Gastroesophageal sphincter (tissue), 4 donors: ENCODE results near the gene RABL6. TPM values are rescaled to one million over a fixed set of nuclear protein-coding genes. Genes with fewer than 3 reads are reported as not detected.
"Not testable (repeated sequence)": the region's sequence is repeated elsewhere in the genome, so short reads cannot be mapped to it uniquely, and the experiment has no call there.

ENCODE experiments used
- ATAC-seq: fragments of 150-250 bp; one replicate; pipeline ENCODE4 v1.9.1; 2016; ENCODE audit warnings: mild to moderate bottlenecking, moderate library complexity
- H3K27ac ChIP-seq, 4 donors: fragments of 200-600 bp; sonication (generic) in 3 of 4; 1 replicate in 3 of 4; 2 replicates in 1 of 4; pipeline ENCODE4 v1.5.1; 2016 to 2019
- H3K27me3 ChIP-seq: fragments of 200-600 bp; sonication (generic); one replicate; pipeline ENCODE4 v1.5.1; 2019
- H3K36me3 ChIP-seq, 2 donors: fragments of 200-600 bp; sonication (generic); one replicate each; pipeline ENCODE4 v1.5.1; 2019; ENCODE audit warnings: control low read depth in 1 of 2
- H3K4me1 ChIP-seq, 3 donors: fragments of 200-600 bp; sonication (generic); 1 replicate in 2 of 3; 2 replicates in 1 of 3; pipeline ENCODE4 v1.5.1; 2016 to 2019; ENCODE audit warnings: control low read depth in 2 of 3
- H3K4me3 ChIP-seq, 2 donors: fragments of 200-600 bp; sonication (generic); one replicate each; pipeline ENCODE4 v1.5.1; 2019; ENCODE audit warnings: mild to moderate bottlenecking in 1 of 2, moderate library complexity in 1 of 2
- H3K9me3 ChIP-seq, 3 donors: fragments of 200-600 bp; sonication (generic); one replicate each; pipeline ENCODE4 v1.5.1; 2017 to 2019; ENCODE audit warnings: control low read depth in 2 of 3
- EP300 ChIP-seq: sonication (generic); formaldehyde crosslinking; IDR thresholded peaks from one replicate; pipeline ENCODE4 v1.6.1; 2017; ENCODE audit warnings: antibody characterized with exemption, mild to moderate bottlenecking
- POLR2A ChIP-seq, 2 donors: fragments of 450-650 bp; IDR thresholded peaks; one replicate each; pipeline ENCODE4 v1.6.1; 2017; ENCODE audit warnings: antibody characterized with exemption in 2 of 2, mild to moderate bottlenecking in 2 of 2, moderate library complexity in 1 of 2
- POLR2AphosphoS5 ChIP-seq: sonication (generic); formaldehyde crosslinking; IDR thresholded peaks from one replicate; pipeline ENCODE4 v1.6.1; 2017; ENCODE audit warnings: antibody characterized with exemption
- WGBS, 2 donors: methylation state at CpG; one replicate each; pipeline ENCODE4 v1.1.5; 2018; ENCODE audit warnings: low coverage in 1 of 2; 5-methylcytosine and 5-hydroxymethylcytosine counted together
- total RNA-seq, 4 donors: library from RNA; depleted of rRNA; stranded (reverse); fragments of >200 nt; gene quantifications; one replicate each; pipeline ENCODE4 v1.1.0, GENCODE V29; 2016
- TF ChIP-seq, protein P1 (sequence below), 4 experiments: fragments of 200-600 bp in 2 of 4; fragments of 450-650 bp in 2 of 4; sonication (generic) in 1 of 4; IDR thresholded peaks; one replicate each; pipeline ENCODE4 v1.5.1; 2017 to 2019; ENCODE audit warnings: antibody characterized with exemption in 4 of 4, mild to moderate bottlenecking in 2 of 4, moderate library complexity in 2 of 4

RABL6 gene
- total RNA-seq, 4 donors from 2014 or later = 54.8 to 109 (median 71.2) TPM

DNA sequence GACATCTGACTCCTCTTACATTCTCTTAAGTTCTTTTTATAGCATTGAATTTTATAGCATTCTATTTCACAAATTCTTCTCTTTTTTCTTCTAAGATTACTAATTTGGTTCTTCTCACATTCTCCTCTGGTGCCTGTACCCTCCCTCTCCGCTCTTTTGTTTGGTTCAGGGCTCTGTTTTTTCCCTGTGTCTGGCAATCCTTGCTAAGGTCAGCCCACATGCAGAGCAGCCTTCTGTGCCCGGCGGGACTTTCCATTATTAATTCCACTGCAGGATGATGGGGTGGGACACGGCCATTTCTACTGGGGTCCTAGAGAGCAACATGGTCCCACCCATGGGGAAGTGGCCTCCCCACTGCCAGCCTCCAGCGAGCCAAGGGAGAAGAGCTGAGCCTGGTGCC, 68.7 kb downstream of the RABL6 start:
- TF ChIP-seq, protein P1, sequence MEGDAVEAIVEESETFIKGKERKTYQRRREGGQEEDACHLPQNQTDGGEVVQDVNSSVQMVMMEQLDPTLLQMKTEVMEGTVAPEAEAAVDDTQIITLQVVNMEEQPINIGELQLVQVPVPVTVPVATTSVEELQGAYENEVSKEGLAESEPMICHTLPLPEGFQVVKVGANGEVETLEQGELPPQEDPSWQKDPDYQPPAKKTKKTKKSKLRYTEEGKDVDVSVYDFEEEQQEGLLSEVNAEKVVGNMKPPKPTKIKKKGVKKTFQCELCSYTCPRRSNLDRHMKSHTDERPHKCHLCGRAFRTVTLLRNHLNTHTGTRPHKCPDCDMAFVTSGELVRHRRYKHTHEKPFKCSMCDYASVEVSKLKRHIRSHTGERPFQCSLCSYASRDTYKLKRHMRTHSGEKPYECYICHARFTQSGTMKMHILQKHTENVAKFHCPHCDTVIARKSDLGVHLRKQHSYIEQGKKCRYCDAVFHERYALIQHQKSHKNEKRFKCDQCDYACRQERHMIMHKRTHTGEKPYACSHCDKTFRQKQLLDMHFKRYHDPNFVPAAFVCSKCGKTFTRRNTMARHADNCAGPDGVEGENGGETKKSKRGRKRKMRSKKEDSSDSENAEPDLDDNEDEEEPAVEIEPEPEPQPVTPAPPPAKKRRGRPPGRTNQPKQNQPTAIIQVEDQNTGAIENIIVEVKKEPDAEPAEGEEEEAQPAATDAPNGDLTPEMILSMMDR (IDR thresholded peaks at IDR 0.05) = no peak
- no peak for TF ChIP-seq POLR2AphosphoS5
- TF ChIP-seq EP300 = no peak
- TF ChIP-seq POLR2A (IDR thresholded peaks at IDR 0.05) = no peak
- Histone ChIP-seq H3K27ac (no peak overlapping the region), H3K36me3 (no peaks in the 10 kb centered on the region), H3K4me3 (no peak overlapping the region), H3K9me3 (no peaks in the 10 kb centered on the region), H3K27me3 (peaks cover 4% of the 10 kb centered on the region), H3K4me1 (peaks cover 0 to 1% (median 0%) of the 10 kb centered on the region in 3 donors)
- WGBS, 2 donors = no CpG with 5 or more reads among the region's 5 CpGs
- no peak for ATAC-seq

DNA sequence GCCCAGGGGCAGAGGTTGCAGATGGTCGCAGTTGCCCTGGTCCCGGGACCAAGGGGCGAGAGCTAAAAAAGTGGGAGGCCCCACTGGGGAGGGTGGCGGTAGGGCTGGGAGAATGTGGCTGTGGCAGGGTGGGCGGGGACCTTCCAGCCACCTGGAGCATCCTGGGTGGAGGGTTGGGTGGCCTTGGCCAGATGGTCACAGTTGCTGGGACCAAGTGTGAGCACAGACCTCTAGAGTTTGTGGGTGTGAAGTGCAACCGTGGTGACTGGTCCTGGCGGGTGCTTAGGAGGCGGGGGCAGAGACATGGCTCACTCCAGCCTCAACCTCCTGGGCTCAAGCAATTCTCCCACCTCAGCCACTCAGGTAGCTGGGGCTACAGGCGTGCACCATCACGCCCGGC, 72.9 kb downstream of the RABL6 start:
- Histone ChIP-seq H3K36me3 (no peaks in the 10 kb centered on the region), H3K4me1 (peaks cover 0 to 16% (median 11%) of the 10 kb centered on the region in 3 donors), H3K27ac (no peak overlapping the region), H3K4me3 (no peak overlapping the region), H3K9me3 (no peaks in the 10 kb centered on the region), H3K27me3 (peaks cover 4% of the 10 kb centered on the region)
- TF ChIP-seq, protein P1 (IDR thresholded peaks at IDR 0.05) = no peak
- TF ChIP-seq EP300 = no peak
- TF ChIP-seq POLR2A (IDR thresholded peaks at IDR 0.05) = no peak
- TF ChIP-seq POLR2AphosphoS5 = no peak
- ATAC-seq = no peak
- WGBS, 2 donors = 80% methylated on average over 6 of the region's 11 CpGs; no CpG with 5 or more reads in 1 of the 2 donors

DNA sequence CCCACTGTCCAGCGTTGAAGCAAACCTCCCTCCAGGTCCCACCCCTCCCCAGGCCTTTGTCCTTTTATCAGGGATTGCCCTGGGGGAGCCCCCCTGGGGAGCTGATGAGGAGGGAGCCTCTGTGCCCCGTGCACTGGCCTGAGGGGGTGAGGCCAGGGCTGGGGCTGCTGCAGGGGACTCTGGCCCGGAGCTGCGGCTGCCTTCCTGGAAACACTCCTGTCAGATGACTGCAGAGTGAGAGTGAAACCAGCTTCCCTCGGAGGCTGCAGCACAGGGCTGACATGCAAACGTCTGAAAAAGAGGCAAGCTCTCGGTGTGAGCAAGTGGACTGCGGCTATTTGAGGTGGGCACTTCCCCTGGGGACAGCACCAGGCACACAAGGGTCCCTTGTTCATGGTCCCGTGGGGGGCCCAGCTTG, 74.0 kb downstream of the RABL6 start:
- TF ChIP-seq POLR2A (IDR thresholded peaks at IDR 0.05) (no peak), EP300 (no peak), POLR2AphosphoS5 (no peak)
- TF ChIP-seq, protein P1 (IDR thresholded peaks at IDR 0.05) = no peak
- no peaks in the 10 kb centered on the region for H3K9me3 ChIP-seq
- H3K4me3 ChIP-seq = no peak overlapping the region
- no peak for ATAC-seq
- peaks cover 0 to 21% (median 13%) of the 10 kb centered on the region in 3 donors for H3K4me1 ChIP-seq
- H3K36me3 ChIP-seq = no peaks in the 10 kb centered on the region
- peak overlapping the region in 2 of 4 donors; percentile 5 to 28 for H3K27ac ChIP-seq
- H3K27me3 ChIP-seq = peaks cover 4% of the 10 kb centered on the region
- no CpG with 5 or more reads among the region's 9 CpGs for WGBS, 2 donors

DNA sequence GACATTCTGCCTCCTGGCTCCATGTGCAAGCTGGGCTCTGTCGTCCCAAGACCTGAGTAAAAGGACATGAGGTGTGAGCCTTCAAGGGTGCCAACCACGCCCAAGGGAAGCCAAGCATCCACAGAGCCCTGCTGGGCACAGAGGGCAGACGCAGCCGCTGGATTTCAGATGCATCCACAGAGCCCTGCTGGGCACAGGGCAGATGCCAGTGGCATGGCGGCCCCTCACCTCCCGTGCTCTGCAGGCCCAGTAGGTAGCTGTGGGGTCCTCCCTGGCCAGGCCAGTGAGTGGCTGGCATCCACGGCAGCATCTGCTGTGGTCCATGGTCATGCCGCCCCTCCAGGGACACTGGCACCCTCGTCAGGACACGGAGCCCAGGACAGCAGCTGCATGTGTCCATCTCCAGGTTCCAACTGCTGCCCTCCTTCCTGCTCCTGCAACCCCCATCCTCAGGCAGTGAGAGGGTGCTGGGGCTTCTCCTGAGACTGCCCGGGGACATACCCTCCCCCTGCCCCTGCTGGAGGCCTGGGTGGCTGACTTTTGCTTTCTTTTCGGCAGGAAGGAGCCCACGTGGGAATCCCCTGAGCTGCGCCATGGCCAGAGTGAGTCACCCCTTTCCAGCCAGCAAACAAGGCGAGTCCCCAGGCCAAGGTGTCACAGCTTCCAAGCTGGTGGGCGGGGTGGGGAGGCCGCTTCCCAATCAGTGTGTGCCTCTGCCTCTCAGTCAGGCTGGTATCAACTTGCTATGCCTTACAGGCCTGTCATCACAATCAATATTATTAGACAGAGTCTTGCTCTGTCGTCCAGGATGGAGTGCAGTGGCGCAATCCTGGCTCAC, 74.6 kb downstream of the RABL6 start:
- no peaks in the 10 kb centered on the region for H3K9me3 ChIP-seq
- peaks cover 0 to 27% (median 15%) of the 10 kb centered on the region in 3 donors for H3K4me1 ChIP-seq
- H3K27ac ChIP-seq = peak overlapping the region in 2 of 4 donors; percentile 5 to 28
- ATAC-seq = no peak
- TF ChIP-seq POLR2AphosphoS5 = no peak
- TF ChIP-seq EP300 = no peak
- TF ChIP-seq, protein P1 (IDR thresholded peaks at IDR 0.05) = no peak
- TF ChIP-seq POLR2A (IDR thresholded peaks at IDR 0.05) = no peak
- no peaks in the 10 kb centered on the region for H3K36me3 ChIP-seq
- peaks cover 4% of the 10 kb centered on the region for H3K27me3 ChIP-seq
- WGBS, 2 donors = 51% methylated on average over 3 of the region's 19 CpGs; no CpG with 5 or more reads in 1 of the 2 donors
- no peak overlapping the region for H3K4me3 ChIP-seq

DNA sequence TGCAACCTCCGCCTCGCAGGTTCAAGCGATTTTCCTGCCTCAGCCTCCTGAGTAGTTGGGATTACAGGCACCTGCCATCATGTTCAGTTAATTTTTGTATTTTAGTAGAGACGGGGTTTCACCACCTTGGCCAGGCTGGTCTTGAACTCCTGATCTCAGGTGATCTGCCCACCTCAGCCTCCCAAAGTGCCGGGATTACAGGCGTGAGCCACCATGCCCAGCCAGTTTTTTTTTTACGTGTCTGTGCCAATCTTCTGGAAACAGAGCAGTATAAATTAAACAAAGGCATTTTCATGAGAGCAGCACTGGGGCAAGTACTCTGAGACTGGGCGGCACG, 75.2 kb downstream of the RABL6 start:
- H3K4me1 ChIP-seq = peaks cover 0 to 33% (median 17%) of the 10 kb centered on the region in 3 donors
- not testable (repeated sequence) for H3K27ac ChIP-seq, H3K27me3 ChIP-seq, ATAC-seq, H3K36me3 ChIP-seq, H3K4me3 ChIP-seq, H3K9me3 ChIP-seq
- 93% methylated on average over 7 of the region's 9 CpGs; no CpG with 5 or more reads in 1 of the 2 donors for WGBS, 2 donors

DNA sequence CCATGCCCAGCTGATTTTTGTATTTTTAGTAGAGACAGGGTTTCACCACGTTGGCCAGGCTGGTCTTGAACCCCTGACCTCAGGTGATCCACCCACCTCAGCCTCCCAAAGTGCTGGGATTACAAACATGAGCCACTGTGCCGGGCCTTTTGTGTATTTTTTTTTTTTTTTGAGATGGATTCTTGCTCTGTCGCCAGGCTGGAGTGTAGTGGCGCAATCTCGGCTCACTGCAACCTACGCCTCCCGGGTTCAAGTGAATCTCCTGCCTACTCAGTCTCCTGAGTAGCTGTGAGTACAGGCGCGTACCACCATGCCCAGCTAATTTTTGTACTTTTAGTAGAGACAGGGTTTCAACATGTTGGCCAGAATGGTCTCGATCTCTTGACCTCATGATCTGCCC, 75.9 kb downstream of the RABL6 start:
- ATAC-seq, H3K27ac ChIP-seq, H3K36me3 ChIP-seq, H3K9me3 ChIP-seq, H3K27me3 ChIP-seq, H3K4me3 ChIP-seq: not testable (repeated sequence)
- peaks cover 0 to 39% (median 17%) of the 10 kb centered on the region in 3 donors for H3K4me1 ChIP-seq
- 87 to 88% methylated on average over 7 to 9 of the region's 10 CpGs for WGBS, 2 donors
